Fibroblast of lung (primary cell): ENCODE measurements around the gene FRMD4A. TPM values are rescaled to one million over a fixed set of nuclear protein-coding genes. Genes with fewer than 3 reads are reported as not detected.

Source experiments
- DNase-seq, 2 donors: peaks; one replicate each; pipeline versions ENCODE4 v3.0.0 to v3.0.0-alpha.2; 2010; ENCODE audit warnings: low read depth in 2 of 2
- H2AFZ ChIP-seq: 2 replicates; pipeline ENCODE4 v1.5.1; 2012; ENCODE audit warnings: low read length, control low read depth, inconsistent platforms
- H3K27ac ChIP-seq: 2 replicates; pipeline ENCODE4 v1.5.1; 2011; ENCODE audit warnings: low read length, control low read depth; ENCODE audit not compliant: insufficient read depth
- H3K27me3 ChIP-seq: 2 replicates; pipeline ENCODE4 v1.5.1; 2011; ENCODE audit warnings: mild to moderate bottlenecking, low read length; ENCODE audit not compliant: control insufficient read depth, insufficient read depth
- H3K36me3 ChIP-seq: 2 replicates; pipeline ENCODE4 v1.5.1; 2011; ENCODE audit warnings: low read length; ENCODE audit not compliant: control insufficient read depth, insufficient read depth
- H3K4me1 ChIP-seq: 2 replicates; pipeline ENCODE4 v1.5.1; 2011; ENCODE audit warnings: low read length; ENCODE audit not compliant: control insufficient read depth, insufficient read depth; ENCODE audit errors: extremely low read depth
- H3K4me2 ChIP-seq: 2 replicates; pipeline ENCODE4 v1.5.1; 2011; ENCODE audit warnings: low read length, control low read depth; ENCODE audit not compliant: insufficient read depth; ENCODE audit errors: extremely low read depth
- H3K4me3 ChIP-seq, 4 experiments: fragments of 200-600 bp in 1 of 4; sonication (generic) in 1 of 4; replicated peaks in 1 of 4; 2 replicates each; pipeline ENCODE4 v1.5.1; 2011 to 2016; ENCODE audit warnings: low read length in 4 of 4, low read depth in 3 of 4, mild to moderate bottlenecking in 3 of 4, control low read depth in 2 of 4, inconsistent platforms in 1 of 4, mixed read lengths in 1 of 4; ENCODE audit not compliant: insufficient read depth in 1 of 4; ENCODE audit errors: control extremely low read depth in 1 of 4
- H3K79me2 ChIP-seq: 2 replicates; pipeline ENCODE4 v1.5.1; 2012; ENCODE audit warnings: mild to moderate bottlenecking, low read length, inconsistent platforms; ENCODE audit not compliant: control insufficient read depth, insufficient read depth
- H3K9ac ChIP-seq: 2 replicates; pipeline ENCODE4 v1.5.1; 2011; ENCODE audit warnings: mild to moderate bottlenecking, low read length, control low read depth; ENCODE audit not compliant: insufficient read depth
- H3K9me3 ChIP-seq: 2 replicates; pipeline ENCODE4 v1.5.1; 2012; ENCODE audit warnings: low read depth, low read length; ENCODE audit not compliant: control insufficient read depth, insufficient read depth
- H4K20me1 ChIP-seq: 2 replicates; pipeline ENCODE4 v1.5.1; 2011; ENCODE audit warnings: low read length; ENCODE audit not compliant: control insufficient read depth, insufficient read depth; ENCODE audit errors: extremely low read depth
- CTCF ChIP-seq, 2 donors: IDR thresholded peaks in 1 of 2; conservative IDR thresholded peaks in 1 of 2; 1 replicate in 1 of 2; 2 replicates in 1 of 2; pipeline ENCODE4 v1.5.1; 2011 to 2012; ENCODE audit warnings: low read length in 2 of 2, control low read depth in 1 of 2, inconsistent platforms in 1 of 2, low read depth in 1 of 2, mild to moderate bottlenecking in 1 of 2
- EZH2 ChIP-seq: IDR thresholded peaks from 2 replicates; pipeline ENCODE4 v1.5.1; 2012; ENCODE audit warnings: low read length, control low read depth, mild to moderate bottlenecking; ENCODE audit errors: missing control alignments
- polyA plus RNA-seq, 2 donors: library from polyadenylated mRNA; depleted of rRNA in 1 of 2; stranded (reverse) in 1 of 2; unstranded in 1 of 2; fragments of >200 nt; gene quantifications; 2 replicates each; pipeline ENCODE4 v1.2.1, GENCODE V29; 2011 to 2012; ENCODE audit warnings: missing spikeins in 1 of 2
- total RNA-seq: library from RNA; depleted of rRNA; stranded (reverse); fragments of >200 nt; gene quantifications from 2 replicates; pipeline ENCODE4 v1.2.1, GENCODE V29; 2014

FRMD4A gene
- total and polyA plus RNA-seq, 2 donors (not counting 1 experiment from before 2014, with no cell fraction given): 26.9 to 63.6 TPM

- H3K79me2 ChIP-seq: no peaks in the 10 kb centered on the region
- H3K9ac ChIP-seq: no peak overlapping the region
- H3K27me3 ChIP-seq: no peaks in the 10 kb centered on the region
- no peak overlapping the region for H3K27ac ChIP-seq
- H3K4me1 ChIP-seq: peaks cover 7% of the 10 kb centered on the region
- no peaks in the 10 kb centered on the region for H3K9me3 ChIP-seq
- TF ChIP-seq CTCF (conservative IDR thresholded peaks at IDR 0.05 in 1 of 2, IDR thresholded peaks at IDR 0.05 in 1 of 2; ENCODE audit: low read depth in 1 of 2, low read length in 2 of 2) (no peak), EZH2 (no peak)
- no peaks in the 10 kb centered on the region for H4K20me1 ChIP-seq
- no peak overlapping the region for H3K4me3 ChIP-seq
- H3K4me2 ChIP-seq: no peak overlapping the region
- no peak overlapping the region for H2AFZ ChIP-seq
- DNase-seq: no peak
- H3K36me3 ChIP-seq: no peaks in the 10 kb centered on the region
Observed at GRCh38 chr10:13801907-13802288, 528.8 kb downstream of the FRMD4A start.

GRCh38 chr10:13801156-13801906 lies 529.4 kb downstream of the FRMD4A start:
- Histone ChIP-seq H3K27ac (no peak overlapping the region), H3K4me2 (no peak overlapping the region), H3K9me3 (no peaks in the 10 kb centered on the region), H3K79me2 (no peaks in the 10 kb centered on the region), H4K20me1 (no peaks in the 10 kb centered on the region), H3K36me3 (no peaks in the 10 kb centered on the region), H3K4me1 (peaks cover 7% of the 10 kb centered on the region), H3K4me3 (no peak overlapping the region), H2AFZ (no peak overlapping the region), H3K9ac (no peak overlapping the region), H3K27me3 (no peaks in the 10 kb centered on the region)
- TF ChIP-seq CTCF (conservative IDR thresholded peaks at IDR 0.05 in 1 of 2, IDR thresholded peaks at IDR 0.05 in 1 of 2; ENCODE audit: low read depth in 1 of 2, low read length in 2 of 2): no peak
- TF ChIP-seq EZH2: no peak
- no peak for DNase-seq

DNA sequence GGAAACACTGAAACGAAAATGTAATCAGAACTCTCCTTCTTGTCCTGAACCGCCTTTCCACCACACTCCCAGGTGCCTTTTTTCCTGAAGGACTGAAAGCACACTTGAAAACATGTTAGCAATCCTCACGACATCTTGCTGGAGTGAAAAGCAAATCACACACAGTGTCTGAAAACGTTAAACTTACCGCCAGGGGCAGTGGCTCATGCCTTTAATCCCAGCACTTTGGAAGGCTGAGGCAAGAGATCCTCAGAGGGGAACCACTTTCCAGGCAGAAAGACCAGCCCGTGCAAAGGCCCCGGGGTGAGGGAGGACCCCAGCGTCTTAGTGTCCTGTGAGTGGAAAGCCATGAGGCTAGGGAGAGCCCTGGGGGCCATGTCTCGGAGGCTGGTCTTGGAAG lies 533.6 kb downstream of the FRMD4A start:
- no peak for DNase-seq
- no peak for TF ChIP-seq EZH2
- no peak for TF ChIP-seq CTCF (conservative IDR thresholded peaks at IDR 0.05 in 1 of 2, IDR thresholded peaks at IDR 0.05 in 1 of 2; ENCODE audit: low read depth in 1 of 2, low read length in 2 of 2)
- Histone ChIP-seq H4K20me1 (no peaks in the 10 kb centered on the region), H2AFZ (no peak overlapping the region), H3K4me3 (no peak overlapping the region), H3K27ac (no peak overlapping the region), H3K9me3 (no peaks in the 10 kb centered on the region), H3K4me1 (no peaks in the 10 kb centered on the region), H3K79me2 (no peaks in the 10 kb centered on the region), H3K27me3 (no peaks in the 10 kb centered on the region), H3K9ac (no peak overlapping the region), H3K4me2 (no peak overlapping the region), H3K36me3 (peaks cover 3% of the 10 kb centered on the region)
